ENCODE results near the gene ITLN2.
"Not testable (repeated sequence)": the region's sequence is repeated elsewhere in the genome, so short reads cannot be mapped to it uniquely, and the experiment has no call there.

ITLN2 gene

DNA sequence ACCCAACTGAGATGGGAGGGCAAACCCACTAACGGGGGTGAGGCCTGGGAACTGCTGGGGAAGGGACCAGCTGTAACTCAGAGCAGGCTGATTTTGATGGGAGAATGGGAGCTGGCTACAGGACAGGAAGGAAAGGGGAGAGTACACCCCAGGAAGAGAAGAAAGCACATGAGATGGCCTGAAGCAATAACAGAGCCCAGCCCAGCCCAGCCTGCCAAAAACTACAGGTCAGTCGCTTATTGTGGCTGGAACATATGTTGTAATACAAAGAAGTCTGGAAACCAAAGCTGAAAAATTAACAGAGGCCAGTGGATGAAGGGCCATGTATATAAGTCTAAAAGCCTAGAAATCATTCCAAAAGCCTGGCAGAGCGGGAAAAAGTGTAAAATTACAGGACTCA, 1.6 kb downstream of the ITLN2 start:
- DNase-seq (ENCODE audit: low read depth): peak; percentile 5

DNA sequence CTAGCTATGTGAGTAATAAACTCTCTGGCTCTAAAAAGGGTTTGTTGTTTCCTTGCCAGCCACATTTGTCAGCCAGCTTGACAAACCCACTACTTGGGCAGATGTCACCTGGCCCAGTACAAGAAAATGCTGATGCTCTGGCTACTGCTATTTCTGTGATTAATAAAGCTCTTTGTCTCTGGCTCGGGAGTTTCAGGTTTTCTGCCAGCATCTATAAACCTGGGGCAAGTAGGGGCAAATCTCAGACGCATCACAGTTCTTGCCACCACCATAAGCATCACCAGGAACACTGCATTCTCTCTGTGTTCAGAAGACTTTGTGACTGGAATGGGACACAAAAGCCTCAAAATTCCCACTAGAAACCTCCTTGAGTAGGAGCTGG, 2.5 kb downstream of the ITLN2 start:
- DNase-seq (ENCODE audit: low read depth): no peak

- peak; percentile 25 for DNase-seq (ENCODE audit: low read depth)
Measured at GRCh38 chr1:160951443-160952128, 3.0 kb downstream of the ITLN2 start.

GRCh38 chr1:160950657-160951056, 4.0 kb downstream of the ITLN2 start:
- DNase-seq (ENCODE audit: low read depth): no peak

DNA sequence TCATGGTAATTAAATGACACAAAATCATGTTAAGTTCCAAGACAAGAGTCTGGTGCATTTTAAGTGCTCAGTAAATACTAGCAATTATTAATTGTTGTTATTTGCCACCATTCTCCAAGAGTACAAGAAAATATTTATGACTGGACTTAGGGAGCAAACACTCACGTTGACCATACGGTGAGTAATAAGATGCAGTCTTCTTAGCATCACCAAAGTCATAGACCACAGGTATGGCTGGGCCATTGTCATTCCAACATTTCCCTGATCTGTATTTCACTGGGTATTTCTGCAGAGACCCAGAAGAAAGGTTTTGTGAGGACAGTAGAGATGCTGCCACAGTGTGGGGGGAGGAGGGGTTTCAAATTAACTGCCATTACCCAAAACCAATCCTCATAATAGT, 4.7 kb downstream of the ITLN2 start:
- no peak for DNase-seq (ENCODE audit: low read depth)

DNA sequence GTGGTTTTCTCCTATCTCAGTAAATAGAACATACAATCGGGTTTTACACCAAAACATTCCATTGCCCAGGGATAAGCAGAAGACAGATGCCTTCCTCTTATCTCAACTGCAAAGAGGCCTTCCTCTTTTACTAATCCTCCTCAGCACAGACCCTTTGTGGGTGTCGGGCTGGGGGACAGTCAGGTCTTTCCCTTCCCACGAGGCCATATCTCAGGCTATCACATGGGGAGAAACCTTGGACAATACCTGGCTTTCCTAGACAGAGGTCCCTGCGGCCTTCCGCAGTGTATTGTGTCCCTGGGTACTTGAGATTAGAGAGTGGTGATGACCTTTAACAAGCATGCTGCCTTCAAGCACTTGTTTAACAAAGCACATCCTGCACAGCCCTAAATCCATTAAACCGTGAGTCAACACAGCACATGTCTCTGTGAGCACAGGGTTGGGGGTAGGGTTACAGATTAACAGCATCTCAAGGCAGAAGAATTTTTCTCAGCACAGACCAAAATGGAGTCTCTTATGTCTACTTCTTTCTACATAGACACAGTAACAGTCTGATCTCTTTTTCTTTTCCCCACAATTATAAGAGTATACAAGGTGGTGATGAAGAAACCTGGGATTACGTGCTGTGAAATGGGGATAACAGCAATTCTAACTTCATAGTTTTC, 5.3 kb downstream of the ITLN2 start:
- DNase-seq (ENCODE audit: low read depth): not testable (repeated sequence)

GRCh38 chr1:160947174-160947759, 7.3 kb downstream of the ITLN2 start:
- not testable (repeated sequence) for DNase-seq (ENCODE audit: low read depth)

DNA sequence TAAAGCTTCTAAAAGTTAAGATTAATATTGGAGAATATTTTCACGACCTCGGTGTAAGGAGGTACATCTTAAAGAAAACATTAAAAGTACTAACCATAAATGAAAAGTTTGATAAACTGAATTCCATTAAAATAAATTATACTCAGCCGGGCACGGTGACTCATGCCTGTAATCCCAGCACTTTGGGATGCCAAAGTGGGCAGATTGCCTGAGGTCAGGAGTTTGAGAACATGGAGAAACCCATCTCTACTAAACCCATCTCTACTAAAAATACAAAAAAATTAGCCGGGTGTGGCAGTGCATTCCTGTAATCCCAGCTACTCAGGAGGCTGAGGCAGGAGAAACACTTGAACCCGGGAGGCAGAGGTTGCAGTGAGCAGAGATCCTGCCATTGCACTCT, 8.7 kb downstream of the ITLN2 start:
- DNase-seq (ENCODE audit: low read depth): not testable (repeated sequence)

GRCh38 chr1:160945079-160945478, 9.5 kb downstream of the ITLN2 start:
- no peak for DNase-seq (ENCODE audit: low read depth)

GRCh38 chr1:160942926-160943325, 11.7 kb downstream of the ITLN2 start:
- no peak for DNase-seq (ENCODE audit: low read depth)

DNA sequence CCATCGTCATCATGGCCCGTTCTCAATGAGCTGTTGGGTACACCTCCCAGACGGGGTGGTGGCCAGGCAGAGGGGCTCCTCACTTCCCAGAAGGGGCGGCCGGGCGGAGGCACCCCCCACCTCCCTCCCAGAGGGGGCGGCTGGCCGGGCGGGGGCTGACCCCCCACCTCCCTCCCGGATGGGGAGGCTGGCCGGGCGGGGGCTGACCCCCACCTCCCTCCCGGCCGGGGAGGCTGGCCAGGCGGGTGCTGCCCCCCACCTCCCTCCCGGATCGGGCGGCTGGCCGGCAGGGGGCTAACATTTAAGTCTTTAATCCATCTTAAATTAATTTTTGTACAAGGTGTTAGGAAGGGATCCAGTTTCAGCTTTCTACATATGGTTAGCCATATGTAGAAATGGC, 17.9 kb downstream of the ITLN2 start:
- DNase-seq (ENCODE audit: low read depth): not testable (repeated sequence)

DNA sequence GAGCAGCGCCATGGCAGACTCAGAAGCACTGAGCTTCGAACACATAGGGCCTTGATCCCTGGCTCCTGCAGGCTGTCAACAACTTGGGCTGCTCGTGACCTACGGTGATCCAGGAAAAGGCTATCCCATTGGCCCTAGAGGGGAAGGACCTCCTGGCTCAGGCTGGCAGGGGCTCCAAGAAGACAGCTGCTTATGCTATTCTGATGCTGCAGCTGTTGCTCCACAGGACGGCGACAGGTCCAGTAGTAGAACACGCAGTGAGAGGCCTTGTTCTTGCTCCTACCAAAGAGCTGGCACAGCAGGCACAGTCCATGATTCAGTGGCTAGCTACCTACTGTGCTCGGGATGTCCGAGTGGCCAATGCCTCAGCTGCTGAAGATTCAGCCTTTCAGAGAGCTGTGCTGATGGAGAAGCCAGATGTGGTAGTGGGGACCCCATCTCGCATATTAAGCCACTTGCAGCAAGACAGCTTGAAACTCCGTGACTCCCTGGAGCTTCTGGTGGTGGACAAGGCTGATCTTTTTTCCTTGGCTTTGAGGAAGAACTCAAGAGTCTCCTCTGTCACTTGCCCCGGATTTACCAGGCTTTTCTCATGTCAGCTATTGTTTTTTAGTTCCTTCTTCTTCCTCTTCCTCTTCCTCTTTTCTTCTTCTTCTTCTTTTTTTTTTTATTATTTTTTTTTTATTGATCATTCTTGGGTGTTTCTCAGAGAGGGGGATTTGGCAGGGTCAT, 18.9 kb downstream of the ITLN2 start:
- no peak for DNase-seq (ENCODE audit: low read depth)

GRCh38 chr1:160933305-160933704, 21.3 kb downstream of the ITLN2 start:
- not testable (repeated sequence) for DNase-seq (ENCODE audit: low read depth)

DNA sequence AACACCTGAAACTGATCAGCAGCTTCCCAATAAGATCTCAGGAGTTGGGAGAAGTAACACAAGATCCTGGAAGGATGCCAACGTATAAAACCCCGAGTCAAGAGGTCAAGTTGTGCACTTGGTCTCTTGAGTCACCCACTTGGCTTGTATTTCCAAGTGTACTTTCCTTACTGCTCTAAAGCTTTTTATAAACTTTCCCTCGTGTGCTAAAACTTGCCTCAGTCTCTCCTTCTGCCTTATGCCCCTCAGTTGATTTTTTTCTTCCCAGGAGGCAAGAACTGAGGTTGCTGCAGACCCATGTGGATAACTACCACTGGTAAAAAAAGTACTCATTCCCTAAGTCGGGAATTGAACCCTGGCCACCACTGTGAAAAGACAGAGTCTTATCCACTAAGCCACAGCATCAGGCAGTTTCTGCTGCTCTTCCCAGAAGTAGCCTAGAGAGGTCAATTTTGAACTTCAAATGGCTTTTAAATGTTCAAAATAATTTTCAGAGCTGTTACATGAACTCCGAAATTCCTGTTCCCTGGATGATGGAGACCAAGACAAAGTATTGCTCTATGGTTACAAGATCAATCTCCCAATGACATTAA, 28.9 kb downstream of the ITLN2 start:
- DNase-seq (ENCODE audit: low read depth): no peak

GRCh38 chr1:160924791-160925651, 29.6 kb downstream of the ITLN2 start:
- DNase-seq (ENCODE audit: low read depth): no peak

DNA sequence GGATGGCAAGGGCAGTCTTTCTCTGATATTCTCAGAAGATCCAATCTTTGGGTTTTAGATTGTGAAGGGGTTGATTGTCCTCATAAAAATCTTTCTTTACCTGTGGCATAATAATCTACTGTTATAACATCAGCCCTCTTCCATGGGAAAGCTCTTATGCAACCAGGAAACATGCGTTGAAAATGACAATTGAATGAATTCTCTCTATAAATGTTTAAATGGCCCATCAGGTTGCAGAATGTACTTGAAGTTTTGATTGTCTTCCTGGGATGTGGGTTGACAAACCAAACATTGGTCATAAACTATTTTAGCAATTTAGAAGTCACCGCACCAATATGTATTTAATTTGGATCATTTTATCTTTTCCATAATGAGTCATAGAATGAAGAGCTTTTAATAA, 37.9 kb downstream of the ITLN2 start:
- no peak for DNase-seq (ENCODE audit: low read depth)

DNA sequence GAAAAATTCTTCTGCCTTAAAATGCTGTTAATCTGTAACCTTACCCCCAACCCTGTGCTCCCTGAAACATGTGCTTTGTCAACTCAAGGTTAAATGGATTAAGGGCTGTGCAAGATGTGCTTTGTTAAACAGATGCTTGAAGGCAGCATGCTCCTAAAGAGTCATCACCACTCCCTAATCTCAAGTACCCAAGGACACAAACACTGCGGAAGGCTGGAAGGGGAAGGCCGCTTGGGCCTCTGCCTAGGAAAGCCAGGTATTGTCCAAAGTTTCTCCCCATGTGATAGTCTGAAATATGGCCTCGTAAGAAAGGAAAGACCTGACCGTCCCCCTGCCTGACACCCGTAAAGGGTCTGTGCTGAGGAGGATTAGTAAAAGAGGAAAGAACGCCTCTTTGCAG, 41.4 kb downstream of the ITLN2 start:
- not testable (repeated sequence) for DNase-seq (ENCODE audit: low read depth)

GRCh38 chr1:160911925-160912324, 42.7 kb downstream of the ITLN2 start:
- no peak for DNase-seq (ENCODE audit: low read depth)

GRCh38 chr1:160911441-160911840, 43.2 kb downstream of the ITLN2 start:
- DNase-seq (ENCODE audit: low read depth): no peak

GRCh38 chr1:160910170-160910750, 44.3 kb downstream of the ITLN2 start:
- DNase-seq (ENCODE audit: low read depth): no peak

- DNase-seq (ENCODE audit: low read depth): peak; percentile 6
Measured at GRCh38 chr1:160907976-160908375, 46.6 kb downstream of the ITLN2 start.
